ENCODE data around the gene ZNF236.

GRCh38 chr18:76913583-76913982 lies 91.2 kb downstream of the ZNF236 start:
- TF ChIP-seq CHD2 (IDR thresholded peaks at IDR 0.05; ENCODE audit: low read depth, low read length) (no peak), ZBTB39 (CRISPR knock-in tag; IDR thresholded peaks at IDR 0.05) (no peak), TAF15 (IDR thresholded peaks at IDR 0.05; ENCODE audit: low read depth, low read length, poor library complexity, severe bottlenecking) (no peak), REST (IDR thresholded peaks at IDR 0.05; ENCODE audit: borderline replicate concordance in 1 of 2, low read depth in 1 of 2, low read length in 2 of 2) (no peak), CTCF (CRISPR knock-in tag; IDR thresholded peaks at IDR 0.05) (no peak)
